ENCODE data around the gene PRDM16.

PRDM16 gene

DNA sequence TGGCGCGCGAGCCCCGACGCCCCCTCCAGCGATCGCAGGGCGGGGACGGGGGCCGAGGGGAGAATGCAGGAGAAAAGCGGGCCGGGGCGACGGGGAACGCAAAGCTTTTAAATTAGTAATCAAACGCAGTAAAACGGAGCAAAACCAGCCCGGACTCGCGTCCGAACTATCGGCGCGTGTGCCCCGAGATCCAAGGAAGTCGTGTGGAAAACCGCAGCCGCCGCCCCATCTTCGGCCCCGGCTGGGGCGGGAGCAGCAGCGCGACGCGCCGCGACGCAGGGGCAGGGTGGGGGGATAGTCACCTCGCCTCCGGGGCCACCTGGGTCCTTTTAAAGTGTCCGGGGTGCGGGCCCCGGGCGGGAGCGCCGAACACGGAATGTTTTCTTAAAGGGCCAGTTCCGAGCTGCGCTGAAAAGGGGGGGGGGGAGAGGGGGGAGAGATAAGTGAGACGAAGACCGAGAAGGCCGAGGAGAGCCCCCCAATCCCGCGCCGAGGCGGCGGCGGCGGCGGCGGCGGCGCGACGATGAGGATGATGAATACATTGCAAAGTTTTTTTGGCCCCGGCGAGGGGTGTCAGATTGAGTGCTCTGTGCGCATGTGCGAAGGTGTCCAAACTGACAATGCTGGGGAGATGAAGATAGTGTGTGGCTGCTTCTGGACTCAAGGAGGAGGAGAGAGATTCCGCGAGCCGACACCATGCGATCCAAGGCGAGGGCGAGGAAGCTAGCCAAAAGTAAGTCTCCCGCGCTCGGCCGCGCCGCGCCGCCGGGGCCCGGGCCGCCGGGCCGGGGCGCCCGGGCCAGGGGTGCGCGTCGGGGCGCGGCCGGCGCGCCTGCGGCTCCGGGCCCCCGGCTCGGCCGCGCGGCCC lies at the start of gene PRDM16:
TSS of gene PRDM16 (plus strand) at position 640 of the 868 bp plus-strand sequence. CDS start at position 697, 57 bp downstream.
- no peak for DNase-seq (ENCODE audit: low spot score)

DNA sequence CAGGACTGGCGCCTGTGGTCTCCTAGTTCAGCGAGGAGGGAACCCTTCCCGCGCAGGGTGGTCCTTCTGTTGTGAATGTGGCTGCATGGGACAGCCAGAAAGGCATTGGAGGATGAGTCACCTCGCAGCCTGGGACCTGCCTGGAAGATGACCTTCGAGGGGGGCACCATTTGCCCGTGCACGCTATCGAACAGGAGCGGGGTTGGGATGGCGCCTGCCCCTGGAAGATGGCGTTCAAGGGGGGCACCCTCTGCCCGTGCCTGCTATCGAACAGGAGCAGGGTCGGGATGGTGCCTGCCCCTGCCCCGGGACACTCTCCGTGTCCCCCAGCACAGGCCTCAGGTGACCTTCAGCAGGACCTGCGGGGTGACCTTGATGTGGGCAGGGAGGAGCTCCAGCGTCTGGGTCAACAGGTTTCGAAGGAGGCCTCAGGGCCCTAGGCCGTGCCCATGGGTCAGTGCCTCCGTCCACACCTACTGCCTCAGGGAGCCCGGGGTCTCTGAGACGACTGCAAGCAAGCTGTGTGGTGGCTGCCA lies 49.4 kb upstream of the PRDM16 start:
- no peak for DNase-seq (ENCODE audit: low spot score)

DNA sequence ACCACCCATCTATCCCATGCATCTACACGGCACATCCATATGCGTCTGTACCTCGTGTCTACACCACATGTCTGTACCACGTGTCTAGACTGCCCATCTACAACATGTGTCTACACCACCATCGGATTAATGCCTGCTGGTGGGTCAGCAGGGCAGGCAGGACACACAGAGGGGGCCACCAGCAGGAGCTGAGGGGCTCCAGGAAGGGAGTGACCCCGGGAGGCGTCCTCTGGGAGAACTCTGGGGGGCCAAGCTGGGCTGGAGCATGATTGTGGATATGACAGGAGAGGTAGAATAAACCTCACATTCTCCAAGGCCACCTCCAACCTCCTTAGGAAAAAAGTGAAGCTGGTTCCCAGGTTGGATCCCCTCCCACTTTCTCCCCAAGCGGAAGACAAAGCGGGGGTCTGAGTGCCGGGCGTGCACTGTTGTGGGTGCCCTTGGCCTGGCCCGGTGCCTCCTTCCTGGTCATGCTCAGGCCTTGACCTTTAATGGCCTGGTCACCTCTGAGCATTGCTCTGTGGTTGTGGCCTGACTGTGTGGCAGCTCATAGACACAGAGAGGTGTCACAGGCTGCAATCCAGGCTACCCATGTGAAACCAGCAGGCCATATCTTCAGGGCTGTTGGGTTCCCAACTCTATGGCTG lies 48.6 kb upstream of the PRDM16 start:
- no peak for DNase-seq (ENCODE audit: low spot score)

DNA sequence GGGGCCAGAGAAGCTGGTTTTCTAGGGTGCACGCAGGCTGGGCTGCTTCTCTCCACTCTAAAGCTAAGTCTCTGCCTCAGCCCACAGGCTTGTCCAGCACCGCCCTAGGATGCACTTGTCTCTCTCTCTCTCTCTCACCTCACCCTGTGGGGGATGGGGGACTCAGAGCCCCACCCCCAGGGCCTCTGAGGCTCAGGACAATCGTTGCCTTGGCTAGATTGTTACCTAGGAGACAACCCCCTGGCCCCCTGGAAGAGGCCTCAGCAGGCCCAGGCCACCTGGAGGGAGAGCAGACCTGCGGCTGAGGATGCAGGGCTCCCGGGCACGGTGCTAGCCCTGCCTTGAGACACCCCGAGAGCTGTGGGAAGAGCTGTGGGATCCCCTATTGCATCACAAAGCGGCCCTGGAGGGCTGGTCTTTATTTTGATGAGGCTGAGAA lies 47.8 kb upstream of the PRDM16 start, which contains the start of gene ACTRT2:
TSS of gene ACTRT2 (plus strand) at position 235 of the 439 bp plus-strand sequence. CDS start 220 bp downstream, outside the sequence.
- no peak for DNase-seq (ENCODE audit: low spot score)

DNA sequence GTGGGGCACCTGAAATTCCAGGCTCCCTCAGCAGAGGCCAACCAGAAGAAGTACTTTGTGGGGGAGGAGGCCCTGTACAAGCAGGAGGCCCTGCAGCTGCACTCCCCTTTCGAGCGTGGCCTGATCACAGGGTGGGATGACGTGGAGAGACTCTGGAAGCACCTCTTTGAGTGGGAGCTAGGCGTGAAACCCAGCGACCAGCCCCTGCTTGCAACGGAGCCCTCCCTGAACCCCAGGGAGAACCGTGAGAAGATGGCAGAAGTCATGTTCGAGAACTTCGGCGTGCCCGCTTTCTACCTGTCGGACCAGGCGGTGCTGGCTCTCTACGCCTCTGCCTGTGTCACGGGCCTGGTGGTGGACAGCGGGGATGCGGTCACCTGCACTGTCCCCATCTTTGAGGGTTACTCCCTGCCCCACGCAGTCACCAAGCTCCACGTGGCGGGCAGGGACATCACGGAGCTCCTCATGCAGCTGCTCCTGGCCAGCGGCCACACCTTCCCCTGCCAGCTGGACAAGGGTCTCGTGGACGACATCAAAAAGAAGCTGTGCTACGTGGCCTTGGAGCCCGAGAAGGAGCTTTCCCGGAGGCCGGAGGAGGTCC lies 47.1 kb upstream of the PRDM16 start:
- DNase-seq (ENCODE audit: low spot score), result no peak

DNA sequence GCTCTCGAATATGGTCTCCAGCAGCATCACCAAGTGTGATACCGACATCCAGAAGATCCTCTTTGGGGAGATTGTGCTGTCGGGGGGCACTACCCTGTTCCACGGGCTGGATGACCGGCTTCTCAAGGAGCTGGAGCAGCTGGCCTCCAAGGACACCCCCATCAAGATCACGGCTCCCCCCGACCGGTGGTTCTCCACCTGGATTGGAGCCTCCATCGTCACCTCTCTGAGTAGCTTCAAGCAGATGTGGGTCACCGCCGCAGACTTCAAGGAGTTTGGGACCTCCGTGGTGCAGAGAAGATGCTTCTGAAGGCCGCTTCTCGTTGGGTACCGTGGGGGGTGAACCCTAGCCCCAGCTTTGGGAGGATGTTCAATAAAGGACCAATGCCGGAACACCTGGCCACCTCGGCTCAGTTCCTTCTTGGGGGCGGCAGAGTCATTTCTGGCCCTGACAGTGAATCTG lies 46.5 kb upstream of the PRDM16 start:
- DNase-seq (ENCODE audit: low spot score), result no peak

DNA sequence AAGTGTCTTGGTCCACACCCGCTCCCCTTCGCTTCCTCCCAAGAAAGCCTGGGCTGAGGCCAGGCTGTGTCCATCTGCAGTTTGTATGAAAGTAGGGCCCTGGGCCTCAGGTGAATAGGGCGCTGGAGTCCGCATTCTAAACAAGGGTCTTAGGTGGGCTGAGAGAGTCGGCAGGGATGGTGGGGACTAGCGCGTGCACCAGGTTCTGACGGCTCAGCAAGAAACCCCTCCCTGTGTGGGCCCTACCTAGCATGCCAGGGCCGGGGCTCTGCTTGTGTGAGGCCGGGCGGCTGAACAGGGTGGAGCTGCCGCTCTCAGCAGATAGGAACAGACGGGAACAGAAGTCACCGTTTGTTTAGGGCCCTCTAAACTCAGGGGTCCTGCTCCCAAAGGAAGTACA lies 46.0 kb upstream of the PRDM16 start:
- no peak for DNase-seq (ENCODE audit: low spot score)

DNA sequence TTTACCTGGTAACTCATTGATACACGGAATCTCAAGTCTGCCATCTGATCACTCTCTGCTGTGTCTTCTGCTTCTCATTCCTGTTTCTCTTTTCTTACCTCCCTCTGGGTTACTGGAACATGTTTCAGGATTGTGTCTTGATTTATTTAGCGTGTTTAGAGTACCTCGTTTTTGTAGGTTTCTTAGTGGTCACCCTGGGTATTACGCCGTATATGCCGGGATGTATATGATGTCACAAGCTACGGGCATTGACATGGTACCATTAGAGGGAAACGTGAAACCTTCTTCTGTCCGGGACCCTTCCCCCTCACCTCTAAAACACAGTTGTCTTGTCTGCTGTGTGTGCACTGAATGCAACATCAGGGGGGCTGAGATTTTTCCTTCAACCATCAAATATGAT lies 45.0 kb upstream of the PRDM16 start:
- no peak for DNase-seq (ENCODE audit: low spot score)

DNA sequence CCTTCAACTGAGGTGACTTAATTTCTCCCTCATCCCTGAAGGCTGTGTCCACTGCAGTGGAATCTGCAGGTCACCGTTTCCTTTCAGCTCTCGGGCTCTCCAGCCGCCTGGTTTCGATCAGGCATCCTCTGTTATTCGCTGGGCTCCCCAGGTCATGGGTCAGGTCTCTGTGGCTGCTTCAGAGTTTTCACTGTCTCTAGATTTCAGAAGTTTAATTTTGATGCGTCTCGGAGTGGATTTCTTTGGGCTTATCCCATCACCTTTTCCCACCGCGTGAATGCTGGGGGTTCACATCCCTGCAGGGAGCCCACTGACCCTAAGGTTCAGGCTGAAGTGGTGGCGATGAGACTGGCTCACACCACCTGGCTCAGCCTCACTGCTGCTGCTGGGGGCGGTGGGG lies 44.4 kb upstream of the PRDM16 start:
- no peak for DNase-seq (ENCODE audit: low spot score)

DNA sequence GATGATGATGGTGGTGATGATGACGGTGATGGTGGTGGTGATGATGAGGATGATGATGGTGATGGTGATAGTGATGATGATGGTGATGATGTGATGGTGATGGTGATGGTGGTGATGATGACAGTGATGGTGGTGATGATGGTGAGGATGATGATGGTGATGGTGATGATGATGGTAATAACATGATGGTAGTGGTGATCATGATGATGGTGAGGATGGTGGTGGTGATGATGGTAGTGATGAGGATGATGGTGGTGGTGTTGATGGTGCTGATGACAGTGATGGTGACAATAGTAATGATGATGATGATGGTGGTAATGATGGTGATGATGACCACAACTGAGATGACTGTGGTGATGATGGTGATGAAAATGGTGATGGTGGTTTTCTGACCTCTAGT lies 42.9 kb upstream of the PRDM16 start:
- no peak for DNase-seq (ENCODE audit: low spot score)

DNA sequence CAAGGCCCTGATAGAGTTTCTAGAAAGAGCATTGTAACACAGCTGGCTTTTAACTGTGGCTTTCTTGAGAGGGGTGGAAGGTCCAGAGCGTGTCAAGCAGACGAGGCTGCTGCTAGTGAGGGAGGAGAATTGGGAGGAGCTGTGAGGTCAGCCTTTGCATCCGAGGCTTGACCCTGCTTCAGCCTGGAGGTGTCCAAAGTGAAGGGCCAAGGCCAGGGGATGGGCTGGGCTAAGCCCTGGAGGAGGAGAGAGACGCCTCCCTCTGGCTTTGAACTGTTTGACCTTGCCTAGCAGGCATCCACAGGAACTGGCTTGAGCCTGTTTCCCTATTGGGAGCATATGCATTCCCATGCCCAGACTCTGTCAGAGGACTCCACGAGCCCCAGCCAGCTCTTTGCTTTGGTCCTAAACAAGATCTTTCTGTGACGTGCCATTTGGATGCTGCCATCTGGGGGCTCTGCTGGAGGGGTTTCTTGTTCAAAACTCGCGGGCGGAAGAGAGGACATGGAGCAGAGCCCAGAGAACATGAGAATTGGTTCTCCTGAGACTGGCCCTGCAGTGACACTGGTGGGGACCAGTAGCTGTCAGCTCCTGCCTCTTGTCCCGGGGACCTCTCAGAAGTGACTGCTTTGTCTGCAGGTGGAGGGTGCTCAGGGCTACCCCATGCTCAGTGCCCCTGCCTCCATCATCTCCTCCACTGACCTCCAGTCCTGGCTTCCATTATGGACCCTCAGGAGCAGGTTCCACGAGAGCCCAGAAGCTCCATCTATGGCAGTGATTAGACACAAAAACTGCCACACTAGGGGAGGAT lies 42.2 kb upstream of the PRDM16 start:
- DNase-seq (ENCODE audit: low spot score), result no peak

DNA sequence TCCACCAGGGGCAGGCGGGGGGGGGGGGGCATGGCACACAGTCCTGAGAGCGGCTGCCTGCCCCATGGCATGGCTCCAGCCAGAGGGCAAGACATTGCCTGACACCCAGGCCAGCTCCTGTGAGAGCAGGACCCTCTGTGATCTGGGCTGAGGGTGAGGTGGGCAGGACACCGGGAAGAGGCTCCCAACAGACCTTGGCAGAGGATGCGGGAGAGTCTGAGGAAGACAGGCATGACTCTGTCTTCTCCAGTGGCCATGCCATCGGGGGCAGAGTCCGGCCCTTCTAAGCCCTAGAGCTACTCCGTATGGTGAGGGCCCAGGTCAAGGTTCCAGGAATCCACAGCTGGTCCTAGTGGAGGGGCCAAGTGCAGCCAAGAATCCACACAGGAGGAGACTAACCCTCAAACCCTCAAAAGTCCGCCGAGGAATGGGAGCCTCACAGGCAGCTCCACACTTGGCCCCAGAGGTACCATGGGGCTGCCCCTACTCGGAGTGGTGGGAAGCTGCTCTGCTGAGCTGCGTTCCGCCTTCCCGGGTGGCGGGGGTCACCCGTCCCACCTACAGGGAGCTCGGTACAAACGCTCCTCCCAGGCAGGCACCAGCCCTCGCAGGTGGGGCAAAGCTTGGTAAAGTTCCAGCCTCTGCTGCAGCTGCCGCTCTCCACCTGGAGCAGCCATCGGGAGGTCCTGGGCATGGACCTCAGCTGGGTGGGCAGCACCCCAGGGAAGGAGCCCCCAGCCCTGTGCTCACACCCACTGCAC lies 41.2 kb upstream of the PRDM16 start:
- no peak for DNase-seq (ENCODE audit: low spot score)

DNA sequence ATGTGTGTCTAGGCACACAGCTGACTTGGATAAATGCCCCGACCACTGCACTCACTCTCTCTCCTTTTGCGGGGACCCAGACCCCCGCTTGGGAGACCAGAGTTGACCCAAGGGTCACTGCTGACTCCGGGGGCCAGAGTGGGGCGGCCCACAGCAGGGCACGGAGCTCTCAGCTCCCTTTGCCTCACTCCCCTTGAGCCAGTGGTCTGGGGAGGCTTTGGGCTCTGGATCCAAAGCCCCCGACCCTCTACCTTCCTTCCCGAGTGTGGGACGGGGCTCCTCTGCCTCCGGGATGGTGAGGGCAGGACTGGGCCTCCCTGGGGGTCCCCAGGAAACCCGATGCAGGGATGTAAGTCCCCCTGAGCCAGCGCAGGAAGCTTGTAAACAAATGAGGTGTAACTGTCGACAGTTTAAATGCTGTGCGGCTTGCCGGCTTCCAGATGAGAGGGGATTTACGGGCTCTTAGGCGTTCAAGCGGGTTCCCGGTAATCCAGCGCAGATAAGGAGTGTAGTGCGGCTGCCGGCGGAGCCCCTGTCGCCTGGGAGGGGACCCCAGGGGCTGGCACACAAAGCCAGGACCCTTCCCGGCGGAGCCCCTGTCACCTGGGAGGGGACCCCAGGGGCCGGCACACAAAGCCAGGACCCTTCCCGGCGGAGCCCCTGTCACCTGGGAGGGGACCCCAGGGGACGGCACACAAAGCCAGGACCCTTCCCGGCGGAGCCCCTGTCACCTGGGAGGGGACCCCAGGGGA lies 40.3 kb upstream of the PRDM16 start:
- DNase-seq (ENCODE audit: low spot score), result no peak

DNA sequence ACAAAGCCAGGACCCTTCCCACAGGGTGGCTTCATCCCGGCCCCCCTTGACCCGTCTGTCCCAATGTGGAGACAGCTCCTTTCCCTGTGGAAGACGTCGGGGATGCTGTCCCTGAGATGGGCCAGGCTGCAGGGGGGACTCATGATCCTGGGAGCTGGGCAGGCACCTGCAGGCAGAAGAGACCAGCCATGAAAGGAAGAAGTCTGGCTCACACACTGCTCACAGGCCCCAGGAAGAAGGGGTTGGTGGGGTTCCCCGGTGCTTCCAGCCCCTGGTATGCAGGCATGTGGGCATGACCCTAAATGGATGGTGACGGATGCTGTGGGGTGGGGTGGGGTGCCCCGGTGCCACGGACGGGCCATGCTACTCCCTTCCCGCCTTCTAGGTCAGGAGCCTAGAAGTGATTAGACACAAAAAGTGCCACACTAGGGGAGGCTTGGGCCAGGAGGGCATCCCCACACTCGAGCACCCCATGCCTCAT lies 39.5 kb upstream of the PRDM16 start:
- DNase-seq (ENCODE audit: low spot score), result no peak

DNA sequence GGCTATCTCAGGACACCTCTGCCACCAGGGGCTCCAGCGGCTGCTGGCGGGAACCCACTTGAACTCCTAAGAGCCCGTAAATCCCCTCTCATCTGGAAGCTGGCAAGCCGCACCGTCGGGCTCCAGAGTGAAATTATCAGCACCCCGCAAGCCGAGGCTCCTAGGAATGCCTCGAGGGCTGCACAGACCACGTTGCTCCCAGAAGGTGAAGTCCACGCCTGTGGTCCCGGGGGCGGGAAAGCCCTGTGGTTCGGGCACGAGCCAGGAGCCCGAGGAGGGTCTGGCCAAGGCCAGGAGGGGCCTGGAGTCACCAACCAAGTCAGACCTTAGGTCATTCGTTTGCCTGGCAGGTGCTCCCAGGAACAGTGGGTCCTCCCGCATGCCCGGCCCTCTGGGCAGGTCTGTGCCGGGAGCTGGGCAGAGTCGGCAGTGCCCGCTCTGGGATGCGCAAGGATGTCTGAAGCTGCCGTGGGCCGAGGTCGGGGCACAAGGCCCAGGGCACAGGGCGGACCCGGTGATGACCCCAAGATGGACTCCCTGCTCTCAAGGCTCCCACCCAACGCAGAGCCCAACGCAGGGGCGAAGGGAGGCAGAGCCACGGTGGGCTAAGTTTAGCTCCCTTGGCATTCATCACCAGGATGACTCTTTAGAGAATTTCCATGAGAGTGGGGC lies 38.9 kb upstream of the PRDM16 start:
- DNase-seq (ENCODE audit: low spot score), result no peak

DNA sequence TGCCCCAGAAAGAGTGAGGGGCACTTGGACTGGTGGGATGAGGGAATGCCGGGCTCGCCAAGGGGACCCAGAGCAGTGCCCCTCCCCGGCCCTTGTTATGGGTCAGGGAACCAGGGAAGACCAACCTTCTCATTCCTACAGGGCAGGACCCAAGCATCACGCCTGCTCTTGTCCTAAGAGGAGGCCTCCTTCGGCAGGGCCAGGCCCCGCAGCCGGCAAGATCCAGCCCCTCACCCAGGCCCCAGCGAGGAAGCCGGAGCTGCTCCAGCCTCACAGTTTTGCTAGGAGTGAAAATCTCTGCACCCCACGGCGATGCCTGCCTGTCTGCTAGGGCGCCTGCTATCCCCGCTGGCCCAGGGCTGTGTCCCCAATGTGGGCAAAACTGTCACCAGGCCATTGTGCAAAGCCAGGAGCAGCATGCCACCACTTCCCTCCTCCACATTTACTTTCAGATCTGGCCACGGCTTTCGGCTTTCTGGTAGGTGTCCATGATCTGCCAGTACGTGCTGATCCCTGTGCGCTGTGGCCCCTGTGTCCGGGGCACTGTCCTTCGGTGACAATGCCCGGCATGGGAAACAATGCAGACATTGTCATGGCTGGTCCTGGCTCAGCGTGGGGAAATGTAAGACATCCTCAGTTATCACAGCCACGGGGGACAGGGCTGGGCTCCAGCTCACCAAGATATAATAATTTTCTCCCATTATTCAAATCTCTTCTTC lies 38.2 kb upstream of the PRDM16 start:
- no peak for DNase-seq (ENCODE audit: low spot score)

DNA sequence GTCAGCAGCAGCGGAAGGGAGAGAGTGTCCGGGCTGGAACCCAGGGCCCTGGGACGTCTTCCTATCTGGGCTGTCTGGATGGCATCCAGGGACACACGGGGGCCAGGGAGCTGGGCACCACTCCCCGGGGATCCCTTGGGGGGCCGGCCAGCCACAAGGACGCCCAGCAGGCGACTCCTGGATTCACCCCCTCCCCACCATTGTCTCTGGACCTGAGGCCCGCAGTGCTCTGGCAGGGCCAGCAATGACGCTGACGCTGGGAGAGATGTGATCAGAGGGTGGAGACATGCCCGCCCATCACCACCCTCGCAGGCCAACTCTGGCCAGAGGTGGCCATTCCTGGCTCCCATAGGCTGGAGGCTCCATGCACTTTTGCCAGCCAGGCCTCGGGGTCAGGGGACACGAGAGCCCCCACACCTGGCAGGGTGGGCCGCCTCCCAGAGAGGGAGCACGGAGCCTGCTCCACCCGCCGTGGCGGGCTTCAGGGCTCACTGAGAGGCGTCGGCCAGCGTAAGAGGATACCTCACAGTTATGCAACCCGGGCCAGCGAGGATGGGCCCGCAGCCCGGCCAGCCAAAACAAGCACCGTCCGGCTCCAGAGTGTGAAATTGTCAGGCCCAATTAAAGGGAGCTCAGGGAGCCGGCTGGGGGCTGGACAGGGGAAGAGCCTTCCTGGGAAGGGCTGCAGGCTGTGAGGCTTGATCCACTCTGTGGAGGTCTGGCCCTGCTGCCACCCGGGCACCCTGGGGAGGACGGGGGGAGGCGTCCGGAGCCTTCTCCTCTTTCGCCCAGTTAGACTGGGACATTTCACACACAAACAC lies 37.4 kb upstream of the PRDM16 start:
- DNase-seq (ENCODE audit: low spot score), result no peak
